Heart left ventricle (tissue), 13 donors: ENCODE measurements around the gene SNAP29.

Experiments
- POLR2A ChIP-seq, 2 donors: fragments of 450-650 bp; IDR thresholded peaks; one replicate each; pipeline ENCODE4 v1.6.1; 2017; ENCODE audit warnings: antibody characterized with exemption in 2 of 2, mild to moderate bottlenecking in 2 of 2, moderate library complexity in 2 of 2
- TF ChIP-seq, protein P1 (sequence below), 12 donors: fragments of 200-600 bp; sonication (generic) in 4 of 12; IDR thresholded peaks; one replicate each; pipeline versions ENCODE4 v1.5.0 to v1.8.0; 2018 to 2022; ENCODE audit warnings: antibody characterized with exemption in 12 of 12, mild to moderate bottlenecking in 5 of 12
- donor health status: ischemic (EF 13 %, LVEDD 7.1; RV severe dilation, severe dysfunction).
- donor health status: DM: no; HTN: yes; CAD: no.
- donor health status: DM: no; HTN: no; CAD: no.
- donor health status: ischemic (EF 25% LVEDD 6.9; RV normal size, moderate dysfunction).
- donor health status: ischemic (EF 25% LVEDD 5.7; RV mildly dilated, moderate dysfunction).
- donor health status: ischemic (EF 35%, LVEDD 5.7; RV mildly dilated, moderate dysfunction).
- donor health status: nonischemic (EF 11% LVEDD 7.7; RV severe dilation, severe dysfunction).
- donor health status: DM: yes; HTN: yes; CAD: no.
- donor health status: PGD.
- donor health status: ischemic (EF 29% LVEDD 5.4; RV normal size, mild dysfunction).
- donor health status: nonischemic (EF 23%, LVEDD 6.1; RV moderate dilation, normal function).

DNA sequence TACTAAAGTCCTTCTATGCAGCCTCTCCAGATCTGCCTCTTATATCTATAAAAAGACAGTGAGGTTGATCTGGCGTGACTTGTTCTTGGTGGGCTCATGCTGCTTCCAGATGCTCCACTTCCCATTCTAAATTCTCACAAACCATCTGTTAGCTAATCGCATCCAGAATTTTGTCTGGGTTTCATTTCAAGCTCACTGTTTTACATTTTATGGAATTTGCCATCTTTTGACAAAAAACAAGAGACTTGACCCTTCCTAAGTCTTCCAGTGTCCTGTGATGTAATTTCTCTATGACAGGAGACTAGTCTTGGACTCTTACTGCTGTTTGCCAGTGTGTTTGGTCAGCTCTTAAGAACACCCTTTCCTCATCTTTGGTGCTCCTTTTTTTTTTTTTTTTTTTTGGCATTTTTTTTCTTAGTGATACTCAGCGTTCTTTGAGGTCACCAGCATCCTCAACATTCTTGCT, 81.4 kb downstream of the SNAP29 start:
- TF ChIP-seq, protein P1, sequence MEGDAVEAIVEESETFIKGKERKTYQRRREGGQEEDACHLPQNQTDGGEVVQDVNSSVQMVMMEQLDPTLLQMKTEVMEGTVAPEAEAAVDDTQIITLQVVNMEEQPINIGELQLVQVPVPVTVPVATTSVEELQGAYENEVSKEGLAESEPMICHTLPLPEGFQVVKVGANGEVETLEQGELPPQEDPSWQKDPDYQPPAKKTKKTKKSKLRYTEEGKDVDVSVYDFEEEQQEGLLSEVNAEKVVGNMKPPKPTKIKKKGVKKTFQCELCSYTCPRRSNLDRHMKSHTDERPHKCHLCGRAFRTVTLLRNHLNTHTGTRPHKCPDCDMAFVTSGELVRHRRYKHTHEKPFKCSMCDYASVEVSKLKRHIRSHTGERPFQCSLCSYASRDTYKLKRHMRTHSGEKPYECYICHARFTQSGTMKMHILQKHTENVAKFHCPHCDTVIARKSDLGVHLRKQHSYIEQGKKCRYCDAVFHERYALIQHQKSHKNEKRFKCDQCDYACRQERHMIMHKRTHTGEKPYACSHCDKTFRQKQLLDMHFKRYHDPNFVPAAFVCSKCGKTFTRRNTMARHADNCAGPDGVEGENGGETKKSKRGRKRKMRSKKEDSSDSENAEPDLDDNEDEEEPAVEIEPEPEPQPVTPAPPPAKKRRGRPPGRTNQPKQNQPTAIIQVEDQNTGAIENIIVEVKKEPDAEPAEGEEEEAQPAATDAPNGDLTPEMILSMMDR (IDR thresholded peaks at IDR 0.05): no peak
- no peak for TF ChIP-seq POLR2A (IDR thresholded peaks at IDR 0.05)
